Right cardiac atrium (tissue), 5 donors: Measurements from ENCODE around the gene IVL. TPM values are rescaled to one million over a fixed set of nuclear protein-coding genes. Genes with fewer than 3 reads are reported as not detected.

Experiments used
- ATAC-seq, 2 donors: fragments of 200-7000 bp; cut with Tn5 transposase; one replicate each; pipeline versions ENCODE4 v1.8.0 to v1.9.1; 2020; ENCODE audit warnings: moderate library complexity in 2 of 2, mild to moderate bottlenecking in 1 of 2
- DNase-seq, 3 donors: peaks; one replicate each; pipeline ENCODE4 v3.0.0-alpha.2; 2020
- H3K27ac ChIP-seq: one replicate; pipeline ENCODE4 v1.5.1; 2013; ENCODE audit warnings: mild to moderate bottlenecking, low read length, control low read depth, moderate library complexity
- H3K27me3 ChIP-seq: one replicate; pipeline ENCODE4 v1.6.1; 2013; ENCODE audit not compliant: control insufficient read depth, insufficient read depth
- H3K4me1 ChIP-seq: one replicate; pipeline ENCODE4 v1.6.1; 2013; ENCODE audit warnings: low read length; ENCODE audit not compliant: control insufficient read depth, insufficient read depth
- H3K4me3 ChIP-seq: one replicate; pipeline ENCODE4 v1.5.1; 2013; ENCODE audit warnings: low read length, control low read depth
- H3K9me3 ChIP-seq: one replicate; pipeline ENCODE4 v1.6.1; 2013; ENCODE audit warnings: low read length; ENCODE audit not compliant: control insufficient read depth
- WGBS: extraction: QIAGEN DNeasy Blood & Tissue Kit; methylation state at CpG from one replicate; pipeline ENCODE4 v1.1.7; 2013; 5-methylcytosine and 5-hydroxymethylcytosine counted together
- intact Hi-C, 4 donors: fragments of 100-400 bp; cut with DNase I; formaldehyde crosslinking; loops; one replicate each; pipeline versions ENCODE4 v1.11.0 to v1.14.0; 2022 to 2023
- long read RNA-seq, 4 donors: library from polyadenylated mRNA; unstranded; transcript quantifications; one replicate each; pipeline ENCODE4 v2.0.0, GENCODE V29; 2020 to 2021
- polyA plus RNA-seq: library from polyadenylated mRNA; stranded (reverse); fragments of 200-250 nt; gene quantifications from one replicate; pipeline ENCODE4 v1.2.3, GENCODE V29; 2013
- total RNA-seq, 4 donors: library from RNA; stranded (reverse); fragmentation: NEBNext Ultra II Directional; extraction: Animal tissue kit (Norgen Biotek cat#: 25700); gene quantifications; one replicate each; pipeline ENCODE4 v1.2.1, GENCODE V29; 2021
- donor health status: healthy with polysubstance abuse.
- donor health status: DM: no; HTN: yes; CAD: no.
- donor health status: DM: no; HTN: no; CAD: no.
- donor health status: DM: no; HTN: yes; CAD: no; lungs with severe emphysema.
- donor health status: DM: yes; HTN: yes; CAD: no.

IVL gene
- total RNA-seq = not detected
- not detected for polyA plus RNA-seq
- long read RNA-seq, donor 1 = 0 reads
- long read RNA-seq, donor 2 = 0 reads
- long read RNA-seq, donor 3 = 0 reads
- long read RNA-seq, donor 4 = 0 reads

- intact Hi-C loops = no loop called here
- ATAC-seq = no peak
- DNase-seq = no peak
- H3K9me3 ChIP-seq = peaks cover 2% of the 10 kb centered on the region
- H3K4me3 ChIP-seq = no peak within 1 kb of the TSS
- 73% methylated on average over 4 of the region's 4 CpGs for WGBS
- H3K27ac ChIP-seq = no peak within 1 kb of the TSS
- no peaks in the 10 kb centered on the region for H3K4me1 ChIP-seq
- H3K27me3 ChIP-seq = no peaks in the 10 kb centered on the region
Measured at GRCh38 chr1:152907686-152908601, at the start of gene IVL. TSS of gene IVL (plus strand) at chr1:152908546. CDS start at chr1:152909798, 1,252 bp downstream.

- no peaks in the 10 kb centered on the region for H3K4me1 ChIP-seq
- intact Hi-C loops = no loop called here
- H3K27me3 ChIP-seq = no peaks in the 10 kb centered on the region
- no peak within 1 kb of the TSS for H3K4me3 ChIP-seq
- 78% methylated on average over 3 of the region's 3 CpGs for WGBS
- no peaks in the 10 kb centered on the region for H3K9me3 ChIP-seq
- ATAC-seq (no peak), DNase-seq (no peak)
- H3K27ac ChIP-seq = no peak within 1 kb of the TSS
Measured at GRCh38 chr1:152859696-152860095, 48.6 kb upstream of the IVL start, which contains the start of gene LCE7A. TSS of gene LCE7A (plus strand) at chr1:152859996. CDS start at chr1:152860698, 702 bp downstream.

GRCh38 chr1:152860129-152860528 lies 48.2 kb upstream of the IVL start:
- H3K27me3 ChIP-seq = no peaks in the 10 kb centered on the region
- H3K27ac ChIP-seq = no peak overlapping the region
- intact Hi-C loops = no loop called here
- WGBS = 75% methylated on average over 3 of the region's 3 CpGs
- H3K4me3 ChIP-seq = no peak overlapping the region
- H3K4me1 ChIP-seq = no peaks in the 10 kb centered on the region
- no peaks in the 10 kb centered on the region for H3K9me3 ChIP-seq
- ATAC-seq (no peak), DNase-seq (no peak)

- no peaks in the 10 kb centered on the region for H3K9me3 ChIP-seq
- H3K27me3 ChIP-seq = no peaks in the 10 kb centered on the region
- no peaks in the 10 kb centered on the region for H3K4me1 ChIP-seq
- H3K4me3 ChIP-seq = no peak overlapping the region
- DNase-seq (no peak), ATAC-seq (no peak)
- WGBS = 69% methylated on average over 4 of the region's 4 CpGs
- intact Hi-C loops = no loop called here
- H3K27ac ChIP-seq = no peak overlapping the region
Measured at GRCh38 chr1:152861374-152861773, 47.0 kb upstream of the IVL start.

GRCh38 chr1:152864443-152864842 lies 43.9 kb upstream of the IVL start:
- ATAC-seq (no peak), DNase-seq (no peak)
- no peaks in the 10 kb centered on the region for H3K9me3 ChIP-seq
- H3K4me3 ChIP-seq = no peak overlapping the region
- intact Hi-C loops = no loop called here
- no peaks in the 10 kb centered on the region for H3K27me3 ChIP-seq
- H3K4me1 ChIP-seq = no peaks in the 10 kb centered on the region
- H3K27ac ChIP-seq = no peak overlapping the region

GRCh38 chr1:152866321-152866720 lies 42.0 kb upstream of the IVL start:
- 77% methylated on average over 2 of the region's 2 CpGs for WGBS
- ATAC-seq (no peak), DNase-seq (no peak)
- Histone ChIP-seq H3K4me1 (no peaks in the 10 kb centered on the region), H3K27me3 (no peaks in the 10 kb centered on the region), H3K4me3 (no peak overlapping the region), H3K27ac (no peak overlapping the region), H3K9me3 (no peaks in the 10 kb centered on the region)
- intact Hi-C loops = loop anchor here in 1 of 4 donors (5.0 kb wide), 1 partner anchor 356 kb away; no protein-coding TSS in a partner anchor

- H3K4me3 ChIP-seq = no peak overlapping the region
- H3K9me3 ChIP-seq = no peaks in the 10 kb centered on the region
- no peaks in the 10 kb centered on the region for H3K27me3 ChIP-seq
- 31% methylated on average over 9 of the region's 9 CpGs for WGBS
- ATAC-seq (peak in 1 of 2 donors; percentile 55), DNase-seq (peak; percentile 49 to 77 (median 53))
- intact Hi-C loops = loop anchor here in 3 of 4 donors (5.0 to 10.0 kb wide), 2 partner anchors 352 to 355 kb away; no protein-coding TSS in a partner anchor
- H3K4me1 ChIP-seq = no peaks in the 10 kb centered on the region
- no peak overlapping the region for H3K27ac ChIP-seq
Measured at GRCh38 chr1:152869808-152870419, 38.4 kb upstream of the IVL start.

GRCh38 chr1:152870831-152871730 lies 37.3 kb upstream of the IVL start:
- H3K27me3 ChIP-seq = no peaks in the 10 kb centered on the region
- no peaks in the 10 kb centered on the region for H3K9me3 ChIP-seq
- WGBS = 44% methylated on average over 17 of the region's 17 CpGs
- no peak for ATAC-seq
- DNase-seq = no peak
- no peak overlapping the region for H3K27ac ChIP-seq
- H3K4me1 ChIP-seq = no peaks in the 10 kb centered on the region
- intact Hi-C loops = loop anchor here in 2 of 4 donors (5.0 to 10.0 kb wide), 2 partner anchors 351 to 354 kb away; no protein-coding TSS in a partner anchor
- H3K4me3 ChIP-seq = no peak overlapping the region

- no peak overlapping the region for H3K4me3 ChIP-seq
- no peaks in the 10 kb centered on the region for H3K27me3 ChIP-seq
- 88% methylated on average over 6 of the region's 6 CpGs for WGBS
- DNase-seq (no peak), ATAC-seq (no peak)
- no peak overlapping the region for H3K27ac ChIP-seq
- H3K9me3 ChIP-seq = no peaks in the 10 kb centered on the region
- intact Hi-C loops = loop anchor here in 2 of 4 donors (5.0 to 10.0 kb wide), 2 partner anchors 351 to 353 kb away; no protein-coding TSS in a partner anchor
- H3K4me1 ChIP-seq = no peaks in the 10 kb centered on the region
Measured at GRCh38 chr1:152871731-152872126, 36.6 kb upstream of the IVL start.

- Histone ChIP-seq H3K27ac (no peak overlapping the region), H3K4me1 (no peaks in the 10 kb centered on the region), H3K4me3 (no peak overlapping the region), H3K27me3 (no peaks in the 10 kb centered on the region), H3K9me3 (no peaks in the 10 kb centered on the region)
- DNase-seq = no peak
- intact Hi-C loops = loop anchor here in 2 of 4 donors (5.0 to 10.0 kb wide), 2 partner anchors 349 to 351 kb away; no protein-coding TSS in a partner anchor
- no peak for ATAC-seq
Measured at GRCh38 chr1:152873495-152873894, 34.9 kb upstream of the IVL start.
